H9 (cell line): ENCODE measurements around the gene PARPBP. TPM values are rescaled to one million over a fixed set of nuclear protein-coding genes. Genes with fewer than 3 reads are reported as not detected.
"Not testable (repeated sequence)": the region's sequence is repeated elsewhere in the genome, so short reads cannot be mapped to it uniquely, and the experiment has no call there.

Experiments
- DNase-seq: peaks from one replicate; pipeline ENCODE4 v3.0.0-alpha.2; 2017
- H2AFZ ChIP-seq: one replicate; pipeline ENCODE4 v1.6.1; 2013; ENCODE audit warnings: mild to moderate bottlenecking, low read length, control low read depth, moderate library complexity
- H2AK5ac ChIP-seq: 2 replicates; pipeline ENCODE4 v1.6.1; 2013; ENCODE audit warnings: low read length, control low read depth, mixed read lengths; ENCODE audit not compliant: insufficient read length
- H2BK120ac ChIP-seq: one replicate; pipeline ENCODE4 v1.6.1; 2013; ENCODE audit warnings: low read depth, mild to moderate bottlenecking, low read length, control low read depth, inconsistent platforms; ENCODE audit not compliant: poor library complexity, severe bottlenecking
- H2BK12ac ChIP-seq: 2 replicates; pipeline ENCODE4 v1.6.1; 2013; ENCODE audit warnings: low read length, control low read depth, mixed read lengths, low read depth; ENCODE audit not compliant: insufficient read length
- H2BK15ac ChIP-seq: 2 replicates; pipeline ENCODE4 v1.6.1; 2013; ENCODE audit warnings: low read depth, low read length, control low read depth
- H2BK20ac ChIP-seq: one replicate; pipeline ENCODE4 v1.6.1; 2013; ENCODE audit warnings: low read depth, mild to moderate bottlenecking, low read length, control low read depth, inconsistent platforms; ENCODE audit not compliant: poor library complexity, severe bottlenecking
- H2BK5ac ChIP-seq: 2 replicates; pipeline ENCODE4 v1.6.1; 2013; ENCODE audit warnings: low read length, control low read depth, mixed read lengths; ENCODE audit not compliant: insufficient read length
- H3K14ac ChIP-seq: 2 replicates; pipeline ENCODE4 v1.6.1; 2013; ENCODE audit warnings: low read length, control low read depth; ENCODE audit not compliant: insufficient read depth
- H3K18ac ChIP-seq: 2 replicates; pipeline ENCODE4 v1.6.1; 2013; ENCODE audit warnings: low read depth, mild to moderate bottlenecking, mixed read lengths, low read length, control low read depth; ENCODE audit not compliant: insufficient read length
- H3K23ac ChIP-seq: 2 replicates; pipeline ENCODE4 v1.6.1; 2013; ENCODE audit warnings: low read length, control low read depth, mixed read lengths, low read depth; ENCODE audit not compliant: insufficient read length
- H3K23me2 ChIP-seq: 2 replicates; pipeline ENCODE4 v1.6.1; 2013; ENCODE audit warnings: low read depth, mild to moderate bottlenecking, mixed read lengths, low read length, control low read depth; ENCODE audit not compliant: insufficient read length, poor library complexity, severe bottlenecking
- H3K27ac ChIP-seq: 2 replicates; pipeline ENCODE4 v1.5.1; 2013; ENCODE audit warnings: low read length, control low read depth, mixed read lengths, low read depth; ENCODE audit not compliant: insufficient read length
- H3K27me3 ChIP-seq: 2 replicates; pipeline ENCODE4 v1.6.1; 2013; ENCODE audit warnings: low read length, control low read depth, inconsistent platforms; ENCODE audit not compliant: insufficient read depth
- H3K4ac ChIP-seq: 2 replicates; pipeline ENCODE4 v1.6.1; 2013; ENCODE audit warnings: low read depth, mild to moderate bottlenecking, control low read depth, inconsistent platforms, low read length, moderate library complexity
- H3K4me1 ChIP-seq: 2 replicates; pipeline ENCODE4 v1.6.1; 2013; ENCODE audit warnings: low read length, control low read depth, inconsistent platforms; ENCODE audit not compliant: insufficient read depth
- H3K4me2 ChIP-seq: 2 replicates; pipeline ENCODE4 v1.6.1; 2013; ENCODE audit warnings: low read length, control low read depth, mixed read lengths; ENCODE audit not compliant: insufficient read length, insufficient read depth
- H3K56ac ChIP-seq: 2 replicates; pipeline ENCODE4 v1.6.1; 2013; ENCODE audit warnings: low read depth, mild to moderate bottlenecking, mixed read lengths, low read length, control low read depth; ENCODE audit not compliant: insufficient read length
- H3K79me1 ChIP-seq: 2 replicates; pipeline ENCODE4 v1.6.1; 2013; ENCODE audit warnings: low read depth, mild to moderate bottlenecking, moderate library complexity, low read length, control low read depth, inconsistent platforms; ENCODE audit not compliant: insufficient read depth, poor library complexity, severe bottlenecking
- H3K79me2 ChIP-seq: 2 replicates; pipeline ENCODE4 v1.6.1; 2013; ENCODE audit warnings: low read length, control low read depth, inconsistent platforms; ENCODE audit not compliant: insufficient read depth
- H3K9ac ChIP-seq: 2 replicates; pipeline ENCODE4 v1.6.1; 2013; ENCODE audit warnings: low read length, control low read depth, mixed read lengths; ENCODE audit not compliant: insufficient read length; ENCODE audit errors: extremely low read depth
- H3K9me3 ChIP-seq: one replicate; pipeline ENCODE4 v1.6.1; 2013; ENCODE audit warnings: low read depth, low read length, inconsistent platforms; ENCODE audit not compliant: control insufficient read depth
- H3T11ph ChIP-seq: one replicate; pipeline ENCODE4 v1.6.1; 2013; ENCODE audit warnings: mild to moderate bottlenecking, low read length, control low read depth, inconsistent platforms
- H4K20me1 ChIP-seq: one replicate; pipeline ENCODE4 v1.6.1; 2013; ENCODE audit not compliant: control insufficient read depth, insufficient read length, insufficient read depth
- H4K5ac ChIP-seq: 2 replicates; pipeline ENCODE4 v1.6.1; 2013; ENCODE audit warnings: low read depth, mild to moderate bottlenecking, mixed read lengths, low read length, control low read depth; ENCODE audit not compliant: insufficient read length
- H4K8ac ChIP-seq: replicated peaks from 2 replicates; pipeline ENCODE4 v1.6.1; 2013; ENCODE audit warnings: low read length, control low read depth, mixed read lengths, low read depth; ENCODE audit not compliant: insufficient read length
- H4K91ac ChIP-seq: 2 replicates; pipeline ENCODE4 v1.6.1; 2013; ENCODE audit warnings: low read depth, mild to moderate bottlenecking, moderate library complexity, mixed read lengths, low read length, control low read depth; ENCODE audit not compliant: insufficient read length
- H3K27ac Mint-ChIP-seq, 3 experiments: 2 replicates in 2 of 3; 3 replicates in 1 of 3; pipeline ENCODE4 v1.8.0; 2020 to 2021; ENCODE audit warnings: mixed read lengths in 3 of 3, mild to moderate bottlenecking in 1 of 3, moderate library complexity in 1 of 3
- H3K27me3 Mint-ChIP-seq: 2 replicates; pipeline ENCODE4 v1.8.0; 2021; ENCODE audit warnings: low read depth, mild to moderate bottlenecking, moderate library complexity, mixed read lengths
- H3K36me3 Mint-ChIP-seq, 3 experiments: 2 replicates in 2 of 3; 3 replicates in 1 of 3; pipeline ENCODE4 v1.8.0; 2020 to 2021; ENCODE audit warnings: low read depth in 3 of 3, mixed read lengths in 3 of 3; ENCODE audit not compliant: insufficient read depth in 1 of 3
- H3K4me1 Mint-ChIP-seq, 2 experiments: 2 replicates each; pipeline ENCODE4 v1.8.0; 2020; ENCODE audit warnings: mixed read lengths in 2 of 2
- H3K4me3 Mint-ChIP-seq, 2 experiments: 2 replicates in 1 of 2; 3 replicates in 1 of 2; pipeline ENCODE4 v1.8.0; 2020 to 2021; ENCODE audit warnings: mild to moderate bottlenecking in 2 of 2, mixed read lengths in 2 of 2, moderate library complexity in 1 of 2
- H3K9me3 Mint-ChIP-seq, 2 experiments: 2 replicates in 1 of 2; 3 replicates in 1 of 2; pipeline ENCODE4 v1.8.0; 2020; ENCODE audit warnings: mild to moderate bottlenecking in 2 of 2, mixed read lengths in 2 of 2, moderate library complexity in 1 of 2
- WGBS: extraction: QIAGEN DNeasy Blood & Tissue Kit; methylation state at CpG from one replicate; pipeline ENCODE4 v1.1.7; 2013; ENCODE audit warnings: missing lambda C conversion rate, low lambda C conversion rate, mixed read lengths; ENCODE audit not compliant: insufficient read length; ENCODE audit errors: extremely low coverage; 5-methylcytosine and 5-hydroxymethylcytosine counted together
- total RNA-seq: library from RNA; stranded (reverse); gene quantifications from 2 replicates; pipeline ENCODE4 v1.2.1, GENCODE V29; 2021
- TF ChIP-seq, protein P1 (sequence below): fragments of 200-600 bp; sonication (generic); conservative IDR thresholded peaks from 3 replicates; pipeline ENCODE4 v1.8.0; 2021; ENCODE audit warnings: antibody characterized with exemption, mild to moderate bottlenecking

PARPBP gene
- total RNA-seq, 1 experiment from 2014 or later: 32.1 TPM

DNA sequence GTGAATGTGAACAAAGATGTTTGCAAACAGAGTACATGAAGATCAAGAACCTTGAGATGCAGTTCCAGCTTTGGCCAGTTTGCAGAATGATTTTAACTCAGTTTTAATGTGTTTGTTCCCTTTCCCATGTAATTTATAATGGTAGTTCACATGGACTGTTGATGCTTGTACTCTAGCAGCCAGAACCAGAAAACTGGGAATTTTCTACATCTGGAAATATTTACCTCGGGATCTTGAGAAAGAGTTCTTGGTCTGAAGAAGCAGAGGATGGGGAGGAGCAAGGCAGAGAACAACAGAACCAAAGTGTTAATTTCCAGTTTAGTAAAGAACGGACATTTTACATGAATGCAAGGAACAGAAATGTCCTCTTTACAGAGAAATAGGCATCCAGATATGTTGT is 114.6 kb downstream of the PARPBP start:
- Histone ChIP-seq H4K20me1 (no peaks in the 10 kb centered on the region), H2BK20ac (no peak overlapping the region), H3K18ac (no peak overlapping the region), H4K5ac (no peak overlapping the region), H4K91ac (no peak overlapping the region), H3K56ac (no peak overlapping the region), H3K27ac (no peak overlapping the region), H4K8ac (no peak overlapping the region), H2BK120ac (no peak overlapping the region), H3K27me3 (no peaks in the 10 kb centered on the region), H2AK5ac (no peak overlapping the region), H3T11ph (no peak overlapping the region), H2BK15ac (no peak overlapping the region), H3K9me3 (no peaks in the 10 kb centered on the region), H2BK5ac (no peak overlapping the region), H3K4me1 (no peaks in the 10 kb centered on the region), H3K9ac (no peak overlapping the region), H3K23ac (no peak overlapping the region), H2AFZ (no peak overlapping the region), H3K4ac (no peak overlapping the region), H3K79me1 (no peaks in the 10 kb centered on the region), H2BK12ac (no peak overlapping the region), H3K4me2 (no peak overlapping the region), H3K79me2 (no peaks in the 10 kb centered on the region), H3K23me2 (no peaks in the 10 kb centered on the region), H3K14ac (no peak overlapping the region)
- H3K27me3 Mint-ChIP-seq: no peaks in the 10 kb centered on the region; the same call in 1 of the 2 replicates
- whole genome bisulfite sequencing: no CpG with 5 or more reads among the region's 2 CpGs
- H3K4me3 Mint-ChIP-seq: no peak overlapping the region
- H3K27ac Mint-ChIP-seq: no peak overlapping the region
- no peak for DNase-seq
- peaks cover 7 to 11% of the 10 kb centered on the region in 2 experiments; a peak in 4 of 5 replicates for H3K9me3 Mint-ChIP-seq
- TF ChIP-seq, protein P1, sequence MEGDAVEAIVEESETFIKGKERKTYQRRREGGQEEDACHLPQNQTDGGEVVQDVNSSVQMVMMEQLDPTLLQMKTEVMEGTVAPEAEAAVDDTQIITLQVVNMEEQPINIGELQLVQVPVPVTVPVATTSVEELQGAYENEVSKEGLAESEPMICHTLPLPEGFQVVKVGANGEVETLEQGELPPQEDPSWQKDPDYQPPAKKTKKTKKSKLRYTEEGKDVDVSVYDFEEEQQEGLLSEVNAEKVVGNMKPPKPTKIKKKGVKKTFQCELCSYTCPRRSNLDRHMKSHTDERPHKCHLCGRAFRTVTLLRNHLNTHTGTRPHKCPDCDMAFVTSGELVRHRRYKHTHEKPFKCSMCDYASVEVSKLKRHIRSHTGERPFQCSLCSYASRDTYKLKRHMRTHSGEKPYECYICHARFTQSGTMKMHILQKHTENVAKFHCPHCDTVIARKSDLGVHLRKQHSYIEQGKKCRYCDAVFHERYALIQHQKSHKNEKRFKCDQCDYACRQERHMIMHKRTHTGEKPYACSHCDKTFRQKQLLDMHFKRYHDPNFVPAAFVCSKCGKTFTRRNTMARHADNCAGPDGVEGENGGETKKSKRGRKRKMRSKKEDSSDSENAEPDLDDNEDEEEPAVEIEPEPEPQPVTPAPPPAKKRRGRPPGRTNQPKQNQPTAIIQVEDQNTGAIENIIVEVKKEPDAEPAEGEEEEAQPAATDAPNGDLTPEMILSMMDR: no peak
- peaks cover 0 to 7% (median 0%) of the 10 kb centered on the region in 3 experiments; a peak in 1 of 7 replicates for H3K36me3 Mint-ChIP-seq
- peaks cover 17% of the 10 kb centered on the region in 2 experiments for H3K4me1 Mint-ChIP-seq

DNA sequence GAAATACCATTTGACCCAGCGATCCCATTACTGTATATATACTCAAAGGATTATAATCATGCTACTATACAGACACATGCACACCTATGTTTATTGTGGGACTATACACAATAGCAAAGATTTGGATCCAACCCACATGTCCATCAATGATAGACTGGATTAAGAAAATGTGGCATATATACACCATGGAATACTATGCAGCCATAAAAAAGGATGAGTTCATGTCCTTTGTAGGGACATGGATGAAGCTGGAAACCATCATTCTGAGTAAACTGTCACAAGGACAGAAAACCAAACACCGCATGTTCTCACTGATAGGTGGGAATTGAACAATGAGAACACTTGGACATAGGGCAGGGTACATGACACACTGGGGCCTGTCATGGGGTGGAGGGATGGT is 120.9 kb downstream of the PARPBP start:
- not testable (repeated sequence) for H3K23me2 ChIP-seq, H3K9ac ChIP-seq, H2AK5ac ChIP-seq, H2BK15ac ChIP-seq, H3K4me3 Mint-ChIP-seq, H3K14ac ChIP-seq, H4K91ac ChIP-seq, DNase-seq, H4K20me1 ChIP-seq, H3K27me3 ChIP-seq, H3K27me3 Mint-ChIP-seq, H3K4me1 Mint-ChIP-seq, H3K4me1 ChIP-seq, H3T11ph ChIP-seq, H3K79me2 ChIP-seq, H3K4ac ChIP-seq, H4K5ac ChIP-seq, H2BK120ac ChIP-seq, H3K27ac ChIP-seq, H3K18ac ChIP-seq, H3K4me2 ChIP-seq, H3K9me3 ChIP-seq, H2AFZ ChIP-seq, H3K23ac ChIP-seq, H2BK5ac ChIP-seq, H4K8ac ChIP-seq, H2BK20ac ChIP-seq, H3K36me3 Mint-ChIP-seq, H3K56ac ChIP-seq, H3K27ac Mint-ChIP-seq, H3K79me1 ChIP-seq, H2BK12ac ChIP-seq
- WGBS: no CpG with 5 or more reads among the region's 2 CpGs
- peaks cover 9 to 10% of the 10 kb centered on the region in 2 experiments; a peak in 4 of 5 replicates for H3K9me3 Mint-ChIP-seq
